ENCODE results near the gene TRIM3.

TRIM3 gene

GRCh38 chr11:6401464-6401863 is 72.3 kb downstream of the TRIM3 start:
- no peak for DNase-seq (ENCODE audit: low read depth in 2 of 2)

GRCh38 chr11:6400431-6401345 is 73.1 kb downstream of the TRIM3 start:
- no peak for DNase-seq (ENCODE audit: low read depth in 2 of 2)
